GM10248 (cell line): ENCODE results near the gene PARP6.

Experiments used
- CTCF ChIA-PET: fragments of 300-600 bp; sonication (Branson Sonifier 250); formaldehyde crosslinking; extraction: SDS; loops from one replicate; lab custom pipeline; 2021; ENCODE audit warnings: antibody characterized with exemption; lab: Yijun Ruan, JAX
- POLR2A ChIA-PET: fragments of 350-650 bp; sonication (Branson Sonifier 250); formaldehyde crosslinking; extraction: SDS; loops from one replicate; lab custom pipeline; 2020; ENCODE audit warnings: antibody characterized with exemption; lab: Yijun Ruan, JAX
- DNase-seq: peaks from one replicate; pipeline ENCODE4 v3.0.0; 2012; ENCODE audit errors: extremely low spot score
- CTCF ChIP-seq: IDR thresholded peaks from 2 replicates; pipeline ENCODE4 v1.5.1; 2012; ENCODE audit warnings: mild to moderate bottlenecking, low read depth; ENCODE audit errors: extremely low read depth, missing control alignments, control extremely low read depth

The PARP6 gene

GRCh38 chr15:72229947-72230196, 42.5 kb downstream of the PARP6 start:
- TF ChIP-seq CTCF: no peak
- CTCF ChIA-PET: no interaction called here
- POLR2A ChIA-PET: interaction anchor here (0.6 to 1.9 kb wide), 3 partner anchors 8 to 1389 kb away, joined by 3 to 9 read pairs (median 5); no protein-coding TSS in a partner anchor
- DNase-seq: no peak

GRCh38 chr15:72229076-72229946, 43.0 kb downstream of the PARP6 start:
- ChIA-PET POLR2A (interaction anchor here (0.6 to 2.8 kb wide), 4 partner anchors 8 to 1390 kb away, joined by 3 to 20 read pairs (median 7); no protein-coding TSS in a partner anchor), CTCF (no interaction called here)
- DNase-seq: no peak
- TF ChIP-seq CTCF: no peak

- DNase-seq: no peak
- CTCF ChIA-PET: interaction anchor here (1.4 to 2.8 kb wide), 12 partner anchors 8 to 475 kb away, joined by 4 to 28 read pairs (median 8); partner anchors contain the start of gene HEXA
- POLR2A ChIA-PET: interaction anchor here (0.8 to 2.8 kb wide), 6 partner anchors 8 to 446 kb away, joined by 3 to 20 read pairs (median 4); partner anchors contain the start of gene HEXA
- no peak for TF ChIP-seq CTCF
These were observed 44.6 kb downstream of the PARP6 start for GRCh38 chr15:72227720-72228119.

GRCh38 chr15:72227192-72227586, 45.2 kb downstream of the PARP6 start:
- no peak for DNase-seq
- POLR2A ChIA-PET: interaction anchor here (0.6 to 2.8 kb wide), 6 partner anchors 8 to 446 kb away, joined by 3 to 20 read pairs (median 4); partner anchors contain the start of gene HEXA
- CTCF ChIA-PET: interaction anchor here (0.7 to 2.8 kb wide), 37 partner anchors 8 to 483 kb away, joined by 3 to 28 read pairs (median 4); partner anchors contain the start of genes CELF6 and HEXA
- no peak for TF ChIP-seq CTCF

- CTCF ChIA-PET: interaction anchor here (1.0 to 1.3 kb wide), 2 partner anchors 13 to 14 kb away, joined by 3 to 5 read pairs; no protein-coding TSS in a partner anchor
- TF ChIP-seq CTCF: no peak
- POLR2A ChIA-PET: no interaction called here
- no peak for DNase-seq
These were observed 49.1 kb downstream of the PARP6 start for GRCh38 chr15:72223278-72223677.

- no peak for TF ChIP-seq CTCF
- DNase-seq: no peak
- POLR2A ChIA-PET: interaction anchor here (0.7 to 2.0 kb wide), 2 partner anchors 8 to 200 kb away, joined by 4 to 9 read pairs; partner anchors contain the start of gene PKM
- CTCF ChIA-PET: interaction anchor here (1.0 to 1.5 kb wide), 3 partner anchors 12 to 23 kb away, joined by 3 to 7 read pairs (median 5); no protein-coding TSS in a partner anchor
These were observed 50.0 kb downstream of the PARP6 start for GRCh38 chr15:72222393-72222792.
